ENCODE data around the gene ZFX. TPM values are rescaled to one million over a fixed set of nuclear protein-coding genes. Genes with fewer than 3 reads are reported as not detected.

The ZFX gene
- total RNA-seq, 1 experiment from 2014 or later = 66.8 TPM

- no peak for TF ChIP-seq CTCF (conservative IDR thresholded peaks at IDR 0.05)
- no peak overlapping the region for H3K9ac ChIP-seq (ENCODE audit: extremely low read depth, insufficient read length, low read length)
- H3K4me1 Mint-ChIP-seq = peaks cover 42 to 44% of the 10 kb centered on the region in 2 experiments
These were observed 3.1 kb upstream of the ZFX start for GRCh38 chrX:24146283-24146949.

More at GRCh38 chrX:24146283-24146949, 3.1 kb upstream of the ZFX start:
- Histone ChIP-seq H3K4ac (ENCODE audit: low read depth, low read length) (no peak overlapping the region), H3K79me2 (ENCODE audit: insufficient read depth, low read length) (peaks cover 5% of the 10 kb centered on the region; the same call in 1 of the 2 replicates), H2AK5ac (ENCODE audit: insufficient read length, low read length) (no peak overlapping the region), H2BK20ac (ENCODE audit: low read depth, low read length, poor library complexity, severe bottlenecking) (no peak overlapping the region), H3K23ac (ENCODE audit: insufficient read length, low read depth, low read length) (no peak overlapping the region), H3K79me1 (ENCODE audit: insufficient read depth, low read depth, low read length, poor library complexity, severe bottlenecking) (no peaks in the 10 kb centered on the region), H3K4me1 (ENCODE audit: insufficient read depth, low read length) (peaks cover 4% of the 10 kb centered on the region; the same call in 1 of the 2 replicates), H4K20me1 (ENCODE audit: control insufficient read depth, insufficient read depth, insufficient read length) (no peaks in the 10 kb centered on the region), H3K27ac (ENCODE audit: insufficient read length, low read depth, low read length) (no peak overlapping the region), H3K56ac (ENCODE audit: insufficient read length, low read depth, low read length) (no peak overlapping the region), H4K91ac (ENCODE audit: insufficient read length, low read depth, low read length) (no peak overlapping the region), H4K8ac (replicated peaks; ENCODE audit: insufficient read length, low read depth, low read length) (no peak overlapping the region), H3K14ac (ENCODE audit: insufficient read depth, low read length) (no peak overlapping the region), H3K9me3 (ENCODE audit: control insufficient read depth, low read depth, low read length) (no peaks in the 10 kb centered on the region), H3T11ph (ENCODE audit: low read length) (no peak overlapping the region), H2BK15ac (ENCODE audit: low read depth, low read length) (no peak overlapping the region), H3K27me3 (ENCODE audit: insufficient read depth, low read length) (no peaks in the 10 kb centered on the region), H2BK5ac (ENCODE audit: insufficient read length, low read length) (no peak overlapping the region), H2BK120ac (ENCODE audit: low read depth, low read length, poor library complexity, severe bottlenecking) (no peak overlapping the region), H2AFZ (ENCODE audit: low read length) (no peak overlapping the region), H4K5ac (ENCODE audit: insufficient read length, low read depth, low read length) (no peak overlapping the region), H3K4me2 (ENCODE audit: insufficient read depth, insufficient read length, low read length) (no peak overlapping the region), H3K18ac (ENCODE audit: insufficient read length, low read depth, low read length) (no peak overlapping the region), H3K23me2 (ENCODE audit: insufficient read length, low read depth, low read length, poor library complexity, severe bottlenecking) (peaks cover 6% of the 10 kb centered on the region), H2BK12ac (ENCODE audit: insufficient read length, low read depth, low read length) (no peak overlapping the region)
- no peak for DNase-seq
- Mint-ChIP-seq H3K36me3 (ENCODE audit: insufficient read depth in 1 of 3, low read depth in 3 of 3) (no peaks in the 10 kb centered on the region; a peak in 1 of 7 replicates), H3K9me3 (no peaks in the 10 kb centered on the region), H3K27ac (peak overlapping the region in 2 of 3 experiments; percentile 80 to 93; a peak in 3 of 7 replicates), H3K4me3 (0 out of 5 replicates have a peak overlapping the region, but pooled peaks of 1 of the 2 experiments have one; percentile 46), H3K27me3 (ENCODE audit: low read depth) (no peaks in the 10 kb centered on the region)
- WGBS (ENCODE audit: extremely low coverage, insufficient read length, low lambda C conversion rate) = no CpG with 5 or more reads among the region's 6 CpGs
